Measurements from ENCODE around the gene DNM3.

DNA sequence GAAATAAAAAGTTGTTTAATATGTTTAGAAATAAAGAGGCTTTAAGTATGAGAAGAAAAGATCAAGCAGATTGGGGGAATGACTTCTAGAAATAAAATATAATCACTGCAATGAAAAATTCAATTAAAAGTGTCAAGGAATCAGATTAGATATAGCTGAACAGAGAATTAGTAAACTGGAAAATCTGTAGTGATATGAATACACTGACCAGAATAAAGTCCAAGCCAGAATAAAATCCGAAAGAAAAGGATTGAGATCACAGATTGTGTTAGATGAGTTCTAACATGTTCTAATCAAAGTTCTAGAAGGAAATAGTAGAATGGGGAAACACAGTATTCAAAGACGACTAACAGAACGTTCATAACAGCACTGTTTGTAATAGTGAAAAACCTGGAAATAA lies 506.1 kb downstream of the DNM3 start:
- TF ChIP-seq CTCF (IDR thresholded peaks at IDR 0.05; ENCODE audit: insufficient read depth, low read depth, low read length) (no peak), EZH2 (IDR thresholded peaks at IDR 0.05; ENCODE audit: insufficient read depth, low read length) (no peak)
